OCI-LY1 (cell line): ENCODE data around the gene ZNF708.
"Not testable (repeated sequence)": the region's sequence is repeated elsewhere in the genome, so short reads cannot be mapped to it uniquely, and the experiment has no call there.

Experiments
- H2AFZ ChIP-seq: fragments of 200-600 bp; sonication (generic), shearing (Covaris generic); 2 replicates; pipeline ENCODE4 v1.6.0; 2014; ENCODE audit warnings: antibody characterized with exemption, mild to moderate bottlenecking, low read length
- H3F3A ChIP-seq: fragments of 200-600 bp; sonication (generic), shearing (Covaris generic); 2 replicates; pipeline ENCODE4 v1.6.0; 2014; ENCODE audit warnings: mild to moderate bottlenecking, antibody characterized with exemption, low read length, moderate library complexity; ENCODE audit not compliant: insufficient read depth
- H3K27ac ChIP-seq: fragments of 200-600 bp; sonication (generic); 2 replicates; pipeline ENCODE4 v1.5.1; 2014; ENCODE audit warnings: low read length, mixed run types, mild to moderate bottlenecking, low read depth; ENCODE audit not compliant: poor library complexity, severe bottlenecking
- H3K27me3 ChIP-seq: fragments of 200-600 bp; sonication (generic); 2 replicates; pipeline ENCODE4 v1.6.0; 2014; ENCODE audit warnings: antibody characterized with exemption, mild to moderate bottlenecking, low read length, moderate library complexity; ENCODE audit not compliant: insufficient read depth
- H3K36me3 ChIP-seq: fragments of 200-600 bp; sonication (generic); 2 replicates; pipeline ENCODE4 v1.6.1; 2014; ENCODE audit warnings: mild to moderate bottlenecking, antibody characterized with exemption, low read length, moderate library complexity, mixed read lengths; ENCODE audit not compliant: insufficient read depth
- H3K4me1 ChIP-seq: fragments of 200-600 bp; sonication (generic); 2 replicates; pipeline ENCODE4 v1.5.1; 2014; ENCODE audit warnings: mild to moderate bottlenecking, low read length, moderate library complexity; ENCODE audit not compliant: insufficient read depth, severe bottlenecking
- H3K4me2 ChIP-seq: fragments of 200-600 bp; sonication (generic), shearing (Covaris generic); 2 replicates; pipeline ENCODE4 v1.6.1; 2014; ENCODE audit warnings: low read length
- H3K4me3 ChIP-seq: fragments of 200-600 bp; sonication (generic); 2 replicates; pipeline ENCODE4 v1.5.1; 2014; ENCODE audit warnings: low read length, low read depth, mild to moderate bottlenecking, mixed read lengths; ENCODE audit not compliant: poor library complexity, severe bottlenecking
- H3K79me2 ChIP-seq: fragments of 200-600 bp; shearing (Covaris generic); 2 replicates; pipeline ENCODE4 v1.6.1; 2016; ENCODE audit warnings: mixed run types, low read length, mixed read lengths; ENCODE audit not compliant: insufficient read depth
- H3K9ac ChIP-seq: fragments of 200-600 bp; sonication (generic), shearing (Covaris generic); 2 replicates; pipeline ENCODE4 v1.6.1; 2014; ENCODE audit warnings: mild to moderate bottlenecking, low read length, mixed read lengths
- H3K9me2 ChIP-seq: fragments of 200-600 bp; sonication (generic), shearing (Covaris generic); 2 replicates; pipeline ENCODE4 v1.6.1; 2014; ENCODE audit warnings: low read depth, mild to moderate bottlenecking, low read length, mixed read lengths
- H3K9me3 ChIP-seq: fragments of 200-600 bp; shearing (Covaris generic); 2 replicates; pipeline ENCODE4 v1.6.1; 2014; ENCODE audit warnings: low read length, mixed read lengths
- H4K20me1 ChIP-seq: fragments of 200-600 bp; sonication (generic), shearing (Covaris generic); 2 replicates; pipeline ENCODE4 v1.6.0; 2016; ENCODE audit warnings: mild to moderate bottlenecking, low read length; ENCODE audit not compliant: insufficient read depth
- CTCF ChIP-seq: fragments of 200-600 bp; sonication (generic), shearing (Covaris generic); IDR thresholded peaks from 2 replicates; pipeline ENCODE4 v1.5.1; 2017; ENCODE audit warnings: mild to moderate bottlenecking, antibody characterized with exemption, low read length, moderate library complexity, mixed read lengths
- EZH2 ChIP-seq: fragments of 200-600 bp; sonication (generic), shearing (Covaris generic); IDR thresholded peaks from 2 replicates; pipeline ENCODE4 v1.8.0; 2017; ENCODE audit warnings: borderline replicate concordance, mixed run types, mild to moderate bottlenecking, antibody characterized with exemption, low read length, moderate library complexity, mixed read lengths

The ZNF708 gene

GRCh38 chr19:21260164-21260847 lies 68.9 kb downstream of the ZNF708 start:
- Histone ChIP-seq H3K9me3 (peaks cover 3% of the 10 kb centered on the region; the same call in 1 of the 2 replicates), H3K4me1 (no peaks in the 10 kb centered on the region), H4K20me1 (no peaks in the 10 kb centered on the region), H3K9me2 (no peaks in the 10 kb centered on the region), H3K4me2 (no peak overlapping the region), H3K79me2 (no peaks in the 10 kb centered on the region), H3K27ac (no peak overlapping the region), H2AFZ (no peak overlapping the region), H3K27me3 (no peaks in the 10 kb centered on the region), H3K36me3 (no peaks in the 10 kb centered on the region), H3K4me3 (no peak overlapping the region), H3F3A (no peaks in the 10 kb centered on the region), H3K9ac (no peak overlapping the region)
- TF ChIP-seq CTCF (no peak), EZH2 (no peak)

- H3K4me2 ChIP-seq, H3K9ac ChIP-seq, H3K27ac ChIP-seq, H4K20me1 ChIP-seq, H3K9me3 ChIP-seq, H3K36me3 ChIP-seq, H3K4me1 ChIP-seq, H3K27me3 ChIP-seq, H3K9me2 ChIP-seq, H3K4me3 ChIP-seq, H3K79me2 ChIP-seq, H2AFZ ChIP-seq, H3F3A ChIP-seq: not testable (repeated sequence)
Observed at GRCh38 chr19:21259421-21260124, 69.6 kb downstream of the ZNF708 start.

- no peaks in the 10 kb centered on the region for H3K9me3 ChIP-seq
- no peak for TF ChIP-seq EZH2
- peak; percentile 38; the same call in 1 of the 2 replicates for TF ChIP-seq CTCF
- H3K27me3 ChIP-seq = no peaks in the 10 kb centered on the region
- H3K4me2 ChIP-seq = no peak overlapping the region
- no peaks in the 10 kb centered on the region for H3K4me1 ChIP-seq
- H3K4me3 ChIP-seq = no peak overlapping the region
- H2AFZ ChIP-seq = no peak overlapping the region
- no peak overlapping the region for H3K9ac ChIP-seq
- H3K9me2 ChIP-seq = no peaks in the 10 kb centered on the region
- no peaks in the 10 kb centered on the region for H3K36me3 ChIP-seq
- H3F3A ChIP-seq = no peaks in the 10 kb centered on the region
- H4K20me1 ChIP-seq = no peaks in the 10 kb centered on the region
- H3K27ac ChIP-seq = no peak overlapping the region
- no peaks in the 10 kb centered on the region for H3K79me2 ChIP-seq
Observed at GRCh38 chr19:21256722-21257121, 72.5 kb downstream of the ZNF708 start.
